GM19438 (cell line): ENCODE measurements around the gene ESPN.
"Not testable (repeated sequence)": the region's sequence is repeated elsewhere in the genome, so short reads cannot be mapped to it uniquely, and the experiment has no call there.

ENCODE experiments used
- ATAC-seq: cut with Tn5 transposase; IDR thresholded peaks from one replicate; pipeline ENCODE4 v1.9.1; 2021; ENCODE audit warnings: low read depth; ENCODE audit not compliant: unreplicated experiment

The ESPN gene

GRCh38 chr1:6426277-6426971, 1.8 kb downstream of the ESPN start:
- ATAC-seq = no peak

DNA sequence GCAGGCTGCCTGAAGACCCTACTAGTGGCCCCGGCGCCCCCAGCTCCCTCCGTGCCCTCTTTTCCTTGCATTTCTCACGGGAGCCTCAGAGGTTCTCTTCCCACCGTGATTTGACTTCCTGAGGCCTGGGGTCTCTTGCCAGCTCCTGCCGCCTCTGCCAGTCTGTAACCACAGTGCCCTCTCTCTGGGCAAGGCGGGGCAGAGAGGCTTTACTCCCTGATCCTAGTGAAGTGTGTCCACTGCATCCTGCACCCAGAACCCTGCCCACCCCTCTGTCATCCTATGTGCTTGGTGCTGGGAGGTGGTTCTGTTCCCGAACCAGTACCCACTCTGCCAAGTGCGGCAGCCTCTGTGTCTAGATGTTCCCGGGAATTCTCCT, 2.4 kb downstream of the ESPN start:
- ATAC-seq = no peak

- ATAC-seq = no peak
Measured at GRCh38 chr1:6427441-6428390, 3.1 kb downstream of the ESPN start.

DNA sequence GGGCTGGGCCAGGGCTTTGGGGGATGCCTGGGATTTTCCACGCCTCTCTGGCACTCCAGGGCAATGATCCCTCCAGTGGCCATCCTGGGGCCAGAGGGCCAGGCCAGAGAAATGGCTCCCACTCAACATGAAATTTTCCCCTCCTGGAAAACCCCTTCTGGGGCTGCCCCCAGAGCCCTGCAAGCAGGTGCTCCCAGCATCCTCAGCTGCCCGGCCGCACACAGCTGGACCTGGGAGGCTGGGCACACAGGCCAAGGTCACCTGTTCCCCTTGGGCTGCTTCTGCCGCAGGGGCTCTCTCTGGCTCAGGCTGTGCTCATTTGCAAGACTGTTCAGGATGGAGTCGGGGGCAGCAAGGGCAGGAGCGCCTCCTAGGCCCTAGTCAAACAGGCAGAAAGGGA, 3.9 kb downstream of the ESPN start:
- not testable (repeated sequence) for ATAC-seq

GRCh38 chr1:6429660-6430411, 5.3 kb downstream of the ESPN start:
- not testable (repeated sequence) for ATAC-seq

DNA sequence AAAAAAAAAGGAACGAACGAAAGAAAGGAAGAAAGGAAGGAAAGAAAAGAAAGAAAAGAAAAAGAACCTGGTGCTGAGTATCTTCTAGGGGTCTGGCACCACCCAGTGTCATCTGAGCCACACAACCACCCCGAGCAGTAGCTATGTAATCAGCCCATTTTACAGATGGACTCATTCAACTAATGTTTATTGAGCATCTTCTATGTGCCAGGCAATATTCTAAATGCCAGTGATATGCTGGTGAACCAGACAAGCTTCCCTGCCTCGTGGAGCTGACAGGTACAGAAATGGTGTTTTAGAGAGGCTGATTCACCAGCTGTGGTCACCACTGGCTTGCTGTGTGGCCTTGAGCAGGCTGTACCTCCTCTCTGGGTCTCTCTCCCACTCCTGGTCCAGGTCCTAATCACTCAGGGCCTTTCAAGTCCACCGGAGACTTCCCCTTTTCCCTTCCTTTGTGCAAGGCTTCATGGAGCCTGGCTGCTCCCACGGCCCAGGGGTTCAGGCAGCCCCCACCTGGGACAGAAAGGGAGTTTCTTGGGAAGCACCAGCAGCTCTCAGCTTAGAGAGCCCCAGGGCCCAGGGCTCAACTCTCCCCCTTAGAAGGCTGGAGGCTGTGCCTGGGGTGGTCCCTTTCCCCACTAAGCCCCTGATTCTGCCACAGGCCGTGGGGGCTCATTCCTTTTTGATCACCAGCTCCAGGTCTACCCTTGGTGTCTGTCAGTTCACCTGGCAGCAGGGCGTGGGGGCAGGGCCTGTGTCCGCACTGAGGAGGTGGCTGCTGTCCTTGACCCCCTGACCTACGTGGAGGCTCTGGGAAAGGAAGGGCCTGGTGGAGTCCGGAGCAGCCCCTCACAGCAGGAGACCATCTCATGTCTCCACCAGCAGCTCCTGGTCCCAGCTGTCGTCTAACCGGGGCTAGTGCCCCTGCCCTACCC, 7.3 kb downstream of the ESPN start:
- not testable (repeated sequence) for ATAC-seq

DNA sequence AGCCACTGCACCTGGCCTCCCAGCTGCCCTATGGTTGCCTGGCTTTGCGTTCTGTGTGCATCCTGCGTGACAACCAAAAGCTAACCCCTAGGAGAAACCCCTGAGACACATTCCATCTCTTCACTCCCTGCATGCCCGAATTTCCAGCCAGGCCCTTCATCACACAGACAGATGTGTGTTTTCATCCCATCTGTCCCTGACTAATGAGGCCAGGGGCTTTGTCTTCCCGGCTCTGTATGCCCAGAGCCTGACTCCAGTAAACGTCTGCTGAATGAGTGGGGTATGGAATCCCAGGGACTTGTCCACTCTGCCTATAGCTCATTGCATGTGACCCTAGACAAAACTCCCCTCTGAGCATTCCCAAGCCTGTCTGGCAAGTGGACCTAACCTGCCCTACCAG, 9.6 kb downstream of the ESPN start:
- ATAC-seq = no peak

GRCh38 chr1:6435129-6435528, 10.6 kb downstream of the ESPN start:
- no peak for ATAC-seq

DNA sequence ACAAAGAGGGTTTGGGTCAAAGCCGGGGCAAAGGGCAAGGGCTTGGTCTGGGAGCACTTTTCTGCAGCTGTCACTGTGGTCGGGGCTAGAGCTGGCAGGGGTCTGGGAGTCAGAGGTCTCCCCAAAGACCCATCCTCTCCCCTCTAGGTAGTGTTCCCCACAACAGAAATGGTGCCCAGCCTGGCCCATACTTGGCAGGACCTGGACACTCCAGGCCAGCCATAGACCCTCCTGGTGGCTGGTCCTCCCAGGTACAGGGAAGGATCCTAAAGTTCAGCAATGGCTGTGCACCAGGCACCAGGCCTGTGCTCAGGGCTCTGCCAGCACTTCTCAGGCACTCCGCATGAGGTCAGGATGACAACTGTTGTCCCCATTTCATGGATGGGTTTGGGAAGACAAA, 11.0 kb downstream of the ESPN start:
- ATAC-seq = no peak

GRCh38 chr1:6436277-6436676, 11.7 kb downstream of the ESPN start:
- ATAC-seq = not testable (repeated sequence)

GRCh38 chr1:6437012-6437700, 12.6 kb downstream of the ESPN start:
- ATAC-seq = not testable (repeated sequence)

- no peak for ATAC-seq
Measured at GRCh38 chr1:6438047-6438525, 13.5 kb downstream of the ESPN start.

GRCh38 chr1:6440198-6441126, 15.9 kb downstream of the ESPN start:
- ATAC-seq = no peak

DNA sequence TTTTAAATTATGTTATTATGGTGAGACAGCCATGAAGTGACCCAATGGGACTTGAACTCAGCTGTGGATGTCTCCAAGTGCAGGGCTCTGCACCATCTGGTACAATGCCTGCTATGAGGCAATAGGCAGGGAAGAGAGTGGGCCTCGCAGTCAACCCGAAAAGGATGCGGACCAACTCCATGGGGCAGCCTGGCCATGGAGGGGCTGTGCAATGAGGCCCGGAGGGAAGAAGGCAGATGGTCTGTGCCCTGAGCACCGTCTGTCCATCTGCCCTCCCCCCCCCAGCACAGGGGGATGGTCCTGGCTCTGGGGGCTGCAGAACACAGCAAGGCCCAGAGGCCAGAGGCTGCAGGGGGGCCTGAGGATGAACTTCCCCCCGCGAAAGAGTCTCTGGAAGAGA, 17.0 kb downstream of the ESPN start:
- no peak for ATAC-seq

DNA sequence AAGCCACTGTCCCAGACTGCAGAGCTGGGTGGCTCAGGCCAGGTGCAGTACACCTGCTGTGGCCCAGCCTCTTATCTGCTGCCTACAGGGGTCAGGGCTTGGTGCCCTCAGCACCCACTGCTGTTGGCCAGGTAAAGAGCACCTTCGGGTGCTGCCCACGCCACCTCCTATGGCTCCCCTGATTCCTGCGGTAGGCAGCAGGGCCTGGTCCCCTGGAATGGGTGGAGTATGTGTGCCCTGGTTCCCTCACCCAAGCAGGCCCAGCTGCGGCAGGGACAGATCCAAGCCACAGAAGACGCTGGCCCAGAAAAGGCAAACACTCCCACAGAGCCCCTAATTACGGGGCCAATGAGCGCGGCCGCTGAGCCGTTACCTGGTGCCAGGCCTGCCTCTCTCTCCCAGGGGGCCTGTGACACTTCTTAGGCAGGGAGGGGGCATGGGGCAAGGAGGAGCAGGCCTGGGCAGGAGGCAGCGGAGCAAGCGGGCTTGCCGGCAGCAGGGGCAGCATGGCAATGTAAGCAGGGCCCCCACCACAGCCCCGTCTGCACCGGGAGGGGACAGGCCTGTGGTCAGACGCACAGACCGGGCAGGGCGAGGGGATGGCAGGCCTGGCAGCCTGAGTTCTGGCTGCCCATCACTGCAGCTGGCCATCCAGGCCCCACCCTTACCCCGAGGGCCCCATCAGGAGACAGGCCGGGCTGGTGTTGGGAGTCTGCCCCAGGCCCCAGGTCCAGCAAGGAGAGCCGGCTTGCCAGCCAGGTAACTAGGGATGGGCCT, 19.0 kb downstream of the ESPN start:
- ATAC-seq = no peak

DNA sequence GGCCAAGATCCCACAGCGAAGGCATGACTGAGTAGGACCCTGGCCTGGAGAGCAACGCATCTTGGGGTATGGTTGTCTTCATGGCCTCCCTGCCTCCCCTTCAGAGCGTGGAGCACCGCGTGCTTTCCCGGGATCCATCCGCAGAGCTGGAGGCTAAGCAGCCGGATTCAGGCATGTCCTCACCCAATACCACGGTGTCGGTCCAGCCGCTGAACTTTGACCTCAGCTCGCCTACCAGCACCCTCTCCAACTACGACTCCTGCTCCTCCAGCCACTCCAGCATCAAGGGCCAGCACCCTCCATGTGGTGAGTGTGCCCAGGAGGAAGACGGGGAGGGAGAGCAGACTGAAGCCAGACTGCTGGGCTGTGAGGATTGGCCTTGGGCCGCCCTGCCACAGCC, 19.8 kb downstream of the ESPN start:
- no peak for ATAC-seq

DNA sequence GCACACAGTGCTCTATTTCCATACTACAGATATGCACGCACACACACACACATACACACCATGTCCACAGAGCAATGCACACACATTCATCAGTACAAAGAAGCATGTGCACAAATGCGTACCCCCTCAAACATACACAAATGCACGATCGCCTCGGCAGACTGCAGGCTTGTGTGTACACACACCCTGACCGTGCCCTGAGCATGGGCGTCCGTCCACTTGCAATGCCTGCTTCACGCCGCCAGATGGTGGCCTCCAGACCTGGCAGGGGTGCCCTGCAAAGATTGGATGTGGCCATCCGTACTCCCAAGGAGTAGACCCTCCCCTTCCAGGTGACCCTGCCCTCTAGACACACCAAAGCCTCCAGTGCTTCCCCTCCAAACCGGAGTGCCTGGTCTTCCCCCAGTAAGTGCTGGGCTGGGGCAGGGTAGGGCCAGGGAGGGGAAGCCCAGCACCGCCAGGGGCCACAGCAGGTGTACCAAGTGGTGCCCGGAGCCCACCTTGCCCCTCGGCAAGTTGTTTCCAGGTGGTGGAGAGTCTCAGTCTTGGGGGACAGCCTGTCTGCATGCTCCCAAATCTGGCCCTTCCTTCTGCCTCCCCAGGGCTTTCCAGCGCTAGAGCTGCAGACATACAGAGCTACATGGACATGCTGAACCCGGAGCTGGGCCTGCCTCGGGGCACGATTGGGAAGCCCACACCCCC, 20.6 kb downstream of the ESPN start:
- ATAC-seq = no peak
